ENCODE measurements around the gene CFB. TPM values are rescaled to one million over a fixed set of nuclear protein-coding genes. Genes with fewer than 3 reads are reported as not detected.
A peak's percentile ranks its signal among the peaks of the same experiment; 100 is the strongest.

CFB gene
- total RNA-seq, 1 experiment from 2014 or later = not detected

DNA sequence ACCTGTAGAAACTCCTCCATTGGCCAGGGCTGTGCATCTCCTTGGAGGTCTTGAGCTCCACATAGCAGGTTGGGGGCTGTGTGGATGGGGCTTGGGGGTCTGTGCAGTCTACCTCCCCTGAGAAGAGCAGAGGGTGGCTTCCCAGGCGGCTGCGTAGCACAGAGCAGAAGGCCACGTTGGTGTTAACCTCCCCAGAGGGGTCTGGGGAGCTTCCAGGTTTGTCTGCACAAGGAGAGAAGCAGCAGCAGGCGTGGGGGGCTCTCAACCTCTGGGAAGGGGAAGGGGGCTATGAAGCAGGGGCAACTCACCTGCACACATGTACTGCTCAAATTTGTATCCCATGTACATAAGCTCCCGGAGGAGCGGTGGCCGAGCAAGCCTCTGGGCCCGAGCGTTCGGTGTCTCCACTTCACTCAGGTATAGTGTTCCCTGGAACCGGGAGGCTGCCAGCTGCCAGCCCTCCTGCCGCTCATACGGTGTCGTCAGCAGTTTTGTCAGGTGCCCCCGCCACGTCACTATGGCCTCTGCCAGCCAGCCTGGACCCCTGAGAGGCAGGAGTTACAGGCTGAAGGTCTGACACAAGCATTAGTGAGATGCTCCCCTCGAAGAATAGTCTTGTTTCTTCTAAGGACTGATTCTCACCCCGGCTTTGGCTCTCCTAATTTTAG is 24.8 kb downstream of the CFB start:
- peaks cover 44% of the 10 kb centered on the region for H3K79me2 ChIP-seq (ENCODE audit: low read length)
- no peaks in the 10 kb centered on the region for H3K9me2 ChIP-seq (replicated peaks; ENCODE audit: low read length)
- no peaks in the 10 kb centered on the region for H3K9me3 ChIP-seq (ENCODE audit: low read length)
- H3K27me3 ChIP-seq (ENCODE audit: low read length) = no peaks in the 10 kb centered on the region
- H3K4me1 ChIP-seq (ENCODE audit: insufficient read depth, low read length) = peaks cover 23% of the 10 kb centered on the region
- peak overlapping the region; percentile 86 for H3K27ac ChIP-seq (ENCODE audit: low read length)
- peak overlapping the region; percentile 94 for H3K4me2 ChIP-seq (ENCODE audit: low read length)
- DNase-seq (peak; percentile 41), ATAC-seq (peak; percentile 8)
- H3K36me3 ChIP-seq (ENCODE audit: low read depth, low read length) = peaks cover 29% of the 10 kb centered on the region
- POLR2A ChIA-PET (ENCODE audit: unreplicated experiment) = interaction anchor here (0.6 kb wide), 2 partner anchors 73 to 1438 kb away, joined by 3 to 5 read pairs; partner anchors contain the start of gene EHMT2
- H4K20me1 ChIP-seq (ENCODE audit: low read length) = no peaks in the 10 kb centered on the region
- intact Hi-C loops (cut with micrococcal nuclease) = loop anchor here (10.0 kb wide), 1 partner anchor 114 kb away; no protein-coding TSS in a partner anchor
- no TSS peak for BruUV-seq (replicated peaks)
- TF ChIP-seq, protein P1, sequence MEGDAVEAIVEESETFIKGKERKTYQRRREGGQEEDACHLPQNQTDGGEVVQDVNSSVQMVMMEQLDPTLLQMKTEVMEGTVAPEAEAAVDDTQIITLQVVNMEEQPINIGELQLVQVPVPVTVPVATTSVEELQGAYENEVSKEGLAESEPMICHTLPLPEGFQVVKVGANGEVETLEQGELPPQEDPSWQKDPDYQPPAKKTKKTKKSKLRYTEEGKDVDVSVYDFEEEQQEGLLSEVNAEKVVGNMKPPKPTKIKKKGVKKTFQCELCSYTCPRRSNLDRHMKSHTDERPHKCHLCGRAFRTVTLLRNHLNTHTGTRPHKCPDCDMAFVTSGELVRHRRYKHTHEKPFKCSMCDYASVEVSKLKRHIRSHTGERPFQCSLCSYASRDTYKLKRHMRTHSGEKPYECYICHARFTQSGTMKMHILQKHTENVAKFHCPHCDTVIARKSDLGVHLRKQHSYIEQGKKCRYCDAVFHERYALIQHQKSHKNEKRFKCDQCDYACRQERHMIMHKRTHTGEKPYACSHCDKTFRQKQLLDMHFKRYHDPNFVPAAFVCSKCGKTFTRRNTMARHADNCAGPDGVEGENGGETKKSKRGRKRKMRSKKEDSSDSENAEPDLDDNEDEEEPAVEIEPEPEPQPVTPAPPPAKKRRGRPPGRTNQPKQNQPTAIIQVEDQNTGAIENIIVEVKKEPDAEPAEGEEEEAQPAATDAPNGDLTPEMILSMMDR (conservative IDR thresholded peaks at IDR 0.05; ENCODE audit: low read depth, low read length) = no peak
- TF ChIP-seq EZH2 (IDR thresholded peaks at IDR 0.05; ENCODE audit: low read length, unreplicated experiment) = no peak
- TF ChIP-seq EZH2phosphoT487 (IDR thresholded peaks at IDR 0.05; ENCODE audit: borderline replicate concordance, low read length) = no peak
- CTCF ChIA-PET = interaction anchor here (0.7 kb wide), 1 partner anchor 19 kb away, joined by 3 read pairs; no protein-coding TSS in a partner anchor
- peak overlapping the region; percentile 89 for H3K4me3 ChIP-seq (ENCODE audit: low read length)
- peak overlapping the region; percentile 87; the same call in 1 of the 2 replicates for H2AFZ ChIP-seq (ENCODE audit: low read length)
- H3K9ac ChIP-seq (ENCODE audit: low read length) = peak overlapping the region; percentile 90
- no peaks in the 10 kb centered on the region for H3F3A ChIP-seq (ENCODE audit: low read length, unreplicated experiment)

DNA sequence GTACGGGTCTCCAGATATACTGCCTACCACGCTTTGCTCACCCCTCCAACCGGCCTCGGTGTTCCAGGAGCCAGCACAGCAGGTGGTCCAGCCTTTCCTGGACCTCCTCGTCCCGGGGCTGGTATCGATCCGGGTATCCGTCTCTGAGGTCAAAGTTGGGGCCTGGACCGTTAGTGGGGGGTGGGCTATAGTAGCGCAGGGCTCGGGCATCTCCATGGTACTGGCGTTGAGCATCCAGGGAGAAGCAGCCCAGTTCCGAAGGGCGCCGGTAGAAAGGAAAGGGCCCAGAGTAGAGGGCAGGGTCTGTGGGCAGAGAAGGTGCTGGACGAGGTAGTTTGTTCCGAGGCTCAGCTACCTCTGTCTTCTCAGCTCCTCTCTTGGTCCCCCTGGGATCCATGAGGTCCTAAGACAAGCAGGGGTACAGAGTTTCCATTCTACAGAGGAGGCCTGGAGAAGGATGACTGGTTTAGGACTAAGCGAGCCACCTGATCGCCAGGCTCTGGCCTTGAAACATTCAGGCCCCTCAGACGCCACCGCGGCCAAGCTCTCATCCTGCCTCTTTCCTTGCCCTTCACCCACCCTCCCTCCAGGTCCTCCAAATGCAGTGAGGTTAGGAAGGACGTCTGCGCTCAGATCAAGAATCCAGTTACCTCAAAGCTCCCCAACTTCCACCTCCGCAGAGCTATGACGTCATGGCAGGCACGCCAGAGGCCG is 25.5 kb downstream of the CFB start:
- Histone ChIP-seq H3K79me2 (ENCODE audit: low read length) (peaks cover 44% of the 10 kb centered on the region), H3F3A (ENCODE audit: low read length, unreplicated experiment) (no peaks in the 10 kb centered on the region), H4K20me1 (ENCODE audit: low read length) (no peaks in the 10 kb centered on the region), H3K27ac (ENCODE audit: low read length) (peak overlapping the region; percentile 86), H2AFZ (ENCODE audit: low read length) (peak overlapping the region; percentile 87), H3K36me3 (ENCODE audit: low read depth, low read length) (peaks cover 24% of the 10 kb centered on the region), H3K4me1 (ENCODE audit: insufficient read depth, low read length) (peaks cover 23% of the 10 kb centered on the region), H3K9me3 (ENCODE audit: low read length) (no peaks in the 10 kb centered on the region), H3K27me3 (ENCODE audit: low read length) (no peaks in the 10 kb centered on the region), H3K4me2 (ENCODE audit: low read length) (peak overlapping the region; percentile 94), H3K4me3 (ENCODE audit: low read length) (peak overlapping the region; percentile 89), H3K9ac (ENCODE audit: low read length) (peak overlapping the region; percentile 90), H3K9me2 (replicated peaks; ENCODE audit: low read length) (no peaks in the 10 kb centered on the region)
- POLR2A ChIA-PET (ENCODE audit: unreplicated experiment) = interaction anchor here (0.6 to 1.0 kb wide), 4 partner anchors 12 to 165 kb away, joined by 3 to 5 read pairs (median 3); partner anchors contain the start of genes EHMT2, LSM2 and SKIC2
- CTCF ChIA-PET = no interaction called here
- peak; percentile 18 for ATAC-seq
- TSS peak; percentile 78 for BruUV-seq (replicated peaks)
- DNase-seq = no peak
- intact Hi-C loops (cut with micrococcal nuclease) = loop anchor here (10.0 kb wide), 1 partner anchor 113 kb away; no protein-coding TSS in a partner anchor
- TF ChIP-seq, protein P1 (conservative IDR thresholded peaks at IDR 0.05; ENCODE audit: low read depth, low read length) = no peak
- TF ChIP-seq EZH2 (IDR thresholded peaks at IDR 0.05; ENCODE audit: low read length, unreplicated experiment) = no peak
- no peak for TF ChIP-seq EZH2phosphoT487 (IDR thresholded peaks at IDR 0.05; ENCODE audit: borderline replicate concordance, low read length)
